ENCODE data around the gene OR4K17.
"Not testable (repeated sequence)": the region's sequence is repeated elsewhere in the genome, so short reads cannot be mapped to it uniquely, and the experiment has no call there.

OR4K17 gene

GRCh38 chr14:20110438-20110837, at the start of gene OR4K17:
TSS of gene OR4K17 (plus strand) at chr14:20110739. CDS start at chr14:20117500, 6,761 bp downstream.
- no peak for DNase-seq

- DNase-seq: no peak
Measured at GRCh38 chr14:20092050-20092449, 18.5 kb upstream of the OR4K17 start.

- DNase-seq: no peak
Measured at GRCh38 chr14:20093442-20093841, 17.1 kb upstream of the OR4K17 start.

- DNase-seq: not testable (repeated sequence)
Measured at GRCh38 chr14:20098926-20099770, 11.4 kb upstream of the OR4K17 start.

- DNase-seq: no peak
Measured at GRCh38 chr14:20112321-20112720, 1.8 kb downstream of the OR4K17 start.

GRCh38 chr14:20116748-20117147, 6.2 kb downstream of the OR4K17 start:
- DNase-seq: no peak

GRCh38 chr14:20118795-20119194, 8.3 kb downstream of the OR4K17 start:
- no peak for DNase-seq

- DNase-seq: no peak
Measured at GRCh38 chr14:20138520-20138919, 28.0 kb downstream of the OR4K17 start, which contains the start of gene OR4N5. TSS of gene OR4N5 (plus strand) at chr14:20138820. CDS start at chr14:20143736, 4,916 bp downstream.

GRCh38 chr14:20143911-20144310, 33.4 kb downstream of the OR4K17 start:
- no peak for DNase-seq

- DNase-seq: no peak
Measured at GRCh38 chr14:20144820-20145219, 34.3 kb downstream of the OR4K17 start.

- DNase-seq: no peak
Measured at GRCh38 chr14:20164462-20164861, 53.9 kb downstream of the OR4K17 start.

GRCh38 chr14:20167091-20167490, 56.6 kb downstream of the OR4K17 start:
- DNase-seq: no peak

- not testable (repeated sequence) for DNase-seq
Measured at GRCh38 chr14:20169852-20170251, 59.3 kb downstream of the OR4K17 start.
